Memory B cell (primary cell): ENCODE data around the gene SHISA6.

Experiments used
- ATAC-seq: fragments of 150-1000 bp; cut with Tn5 transposase; 2 replicates; pipeline ENCODE4 v1.10.0; 2021; ENCODE audit warnings: low read depth, mild to moderate bottlenecking, moderate library complexity
- DNase-seq, 2 donors: peaks; one replicate each; pipeline ENCODE4 v3.0.0; 2022; ENCODE audit warnings: low spot score in 2 of 2
- H3K27ac Mint-ChIP-seq: one replicate; pipeline ENCODE4 v1.8.0; 2022; ENCODE audit warnings: mild to moderate bottlenecking, moderate library complexity, mixed read lengths
- H3K27me3 Mint-ChIP-seq: one replicate; pipeline ENCODE4 v1.8.0; 2022; ENCODE audit warnings: mixed read lengths
- H3K36me3 Mint-ChIP-seq: one replicate; pipeline ENCODE4 v1.8.0; 2022; ENCODE audit warnings: mild to moderate bottlenecking, mixed read lengths
- H3K4me1 Mint-ChIP-seq: one replicate; pipeline ENCODE4 v1.8.0; 2022; ENCODE audit warnings: mixed read lengths
- H3K4me3 Mint-ChIP-seq: one replicate; pipeline ENCODE4 v1.8.0; 2022; ENCODE audit warnings: mild to moderate bottlenecking, moderate library complexity, mixed read lengths
- H3K9me3 Mint-ChIP-seq: one replicate; pipeline ENCODE4 v1.8.0; 2022; ENCODE audit warnings: mixed read lengths

The SHISA6 gene

DNA sequence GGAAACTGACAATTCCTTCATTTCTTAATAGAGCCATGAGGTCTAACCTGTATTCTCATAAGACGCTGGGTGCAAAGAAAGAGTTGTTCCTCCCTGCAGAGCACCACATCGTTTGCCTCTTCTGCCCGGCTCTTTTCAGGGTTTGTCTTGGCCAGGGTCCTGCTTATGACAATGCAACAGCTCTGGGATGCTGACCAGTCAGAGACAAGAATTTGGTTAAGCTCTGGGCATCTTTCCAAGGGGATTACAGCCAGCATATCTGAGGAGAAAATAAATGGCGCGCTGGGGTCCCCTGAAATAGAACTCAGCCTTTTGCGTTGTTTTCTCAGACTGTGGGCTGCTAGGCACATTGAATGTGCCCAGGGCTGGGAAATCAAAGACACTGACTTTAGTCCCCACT lies 128.6 kb downstream of the SHISA6 start:
- Mint-ChIP-seq H3K36me3 (no peaks in the 10 kb centered on the region), H3K4me1 (no peaks in the 10 kb centered on the region), H3K27ac (no peak overlapping the region), H3K9me3 (peaks cover 2% of the 10 kb centered on the region), H3K4me3 (no peak overlapping the region), H3K27me3 (no peaks in the 10 kb centered on the region)
- DNase-seq (no peak), ATAC-seq (no peak)

DNA sequence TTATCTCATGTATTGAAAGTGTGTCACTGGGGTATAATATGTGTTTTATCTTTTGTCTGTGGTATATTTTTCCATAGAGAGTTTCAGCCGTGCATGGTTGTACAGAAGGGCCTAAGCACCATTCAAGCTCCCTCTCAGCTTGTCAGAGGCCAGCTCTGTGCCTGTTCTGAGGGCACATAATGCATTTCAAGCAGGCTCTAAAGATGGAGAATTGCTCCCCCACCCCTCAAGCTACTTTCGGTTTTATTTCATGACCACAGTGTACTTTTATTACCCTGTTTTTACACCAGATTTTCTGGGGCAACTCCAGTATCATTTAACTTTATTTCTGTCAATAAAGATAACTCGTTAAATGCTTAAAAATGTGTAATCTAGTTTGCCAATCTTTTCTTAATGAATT lies 131.7 kb downstream of the SHISA6 start:
- no peak for ATAC-seq
- no peaks in the 10 kb centered on the region for H3K4me1 Mint-ChIP-seq
- peaks cover 3% of the 10 kb centered on the region for H3K9me3 Mint-ChIP-seq

DNA sequence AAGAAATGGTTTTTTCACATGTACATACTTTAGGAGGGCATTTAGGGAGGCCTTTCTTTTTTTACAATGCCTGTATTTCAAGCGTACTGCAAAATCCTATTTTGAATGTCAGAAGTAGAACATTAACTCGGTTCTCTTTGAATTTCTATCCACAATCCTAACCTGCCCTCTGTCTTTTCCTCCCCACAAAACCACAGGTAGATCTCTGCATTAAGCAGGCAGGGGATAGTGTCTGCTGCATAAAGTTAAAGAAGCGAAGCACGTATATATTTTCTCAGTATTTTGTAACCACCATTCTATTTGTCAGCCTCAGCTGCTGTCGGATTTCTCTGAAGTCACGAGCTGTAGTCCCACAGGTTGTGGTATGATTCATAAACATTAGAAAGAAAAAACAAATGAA lies 137.5 kb downstream of the SHISA6 start:
- ATAC-seq = no peak
- Mint-ChIP-seq H3K27ac (no peak overlapping the region), H3K4me3 (no peak overlapping the region), H3K36me3 (no peaks in the 10 kb centered on the region), H3K27me3 (no peaks in the 10 kb centered on the region), H3K9me3 (peaks cover 2% of the 10 kb centered on the region), H3K4me1 (no peaks in the 10 kb centered on the region)
- no peak for DNase-seq

More for the DNA sequence above, 131.7 kb downstream of the SHISA6 start:
- Mint-ChIP-seq H3K27ac (no peak overlapping the region), H3K27me3 (no peaks in the 10 kb centered on the region), H3K36me3 (no peaks in the 10 kb centered on the region), H3K4me3 (no peak overlapping the region)
- no peak for DNase-seq

DNA sequence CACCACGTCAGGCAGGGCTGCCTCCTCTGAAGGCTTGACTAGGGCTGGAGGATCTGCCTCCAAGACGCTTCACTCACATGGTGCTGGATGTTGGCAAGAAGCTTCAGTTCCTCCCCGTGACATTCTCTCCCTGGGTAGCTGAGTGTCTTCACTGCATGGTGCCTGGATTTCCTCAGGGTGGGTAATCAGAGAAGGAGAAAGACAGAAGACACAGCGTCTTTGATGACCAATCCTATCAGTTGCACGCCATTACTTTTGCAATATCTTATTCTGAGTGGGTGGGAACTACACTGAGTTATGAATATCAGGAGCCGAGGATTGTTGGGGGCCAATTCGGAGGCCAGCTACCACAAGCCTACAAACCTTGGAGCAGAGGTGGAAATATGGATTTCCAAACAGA lies 139.7 kb downstream of the SHISA6 start:
- H3K27me3 Mint-ChIP-seq = no peaks in the 10 kb centered on the region
- no peak overlapping the region for H3K27ac Mint-ChIP-seq
- H3K4me1 Mint-ChIP-seq = no peaks in the 10 kb centered on the region
- no peak for ATAC-seq
- peaks cover 4% of the 10 kb centered on the region for H3K9me3 Mint-ChIP-seq
- no peak overlapping the region for H3K4me3 Mint-ChIP-seq
- peaks cover 2% of the 10 kb centered on the region for H3K36me3 Mint-ChIP-seq
- no peak for DNase-seq

DNA sequence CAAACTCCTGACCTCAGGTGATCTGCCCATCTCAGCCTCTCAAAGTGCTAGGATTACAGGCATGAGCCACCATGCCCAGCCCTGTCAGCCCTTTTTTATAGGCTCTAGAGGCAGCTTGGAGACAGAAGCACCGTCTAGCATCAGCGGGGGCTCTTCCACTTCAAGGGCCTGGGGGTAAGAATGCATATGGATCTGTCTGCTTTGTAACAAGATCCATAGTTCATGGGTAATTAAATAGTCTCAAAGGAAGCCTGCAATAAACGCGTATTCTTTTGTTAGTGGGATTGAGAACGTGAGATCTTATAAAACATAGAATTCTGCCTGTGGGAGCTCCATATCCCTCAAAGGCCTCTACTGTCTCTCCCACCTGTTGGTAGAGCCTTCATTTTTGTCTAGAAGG lies 142.1 kb downstream of the SHISA6 start:
- Mint-ChIP-seq H3K27ac (no peak overlapping the region), H3K4me3 (no peak overlapping the region), H3K36me3 (peaks cover 2% of the 10 kb centered on the region), H3K4me1 (no peaks in the 10 kb centered on the region), H3K27me3 (no peaks in the 10 kb centered on the region), H3K9me3 (peaks cover 5% of the 10 kb centered on the region)
- ATAC-seq (no peak), DNase-seq (no peak)

DNA sequence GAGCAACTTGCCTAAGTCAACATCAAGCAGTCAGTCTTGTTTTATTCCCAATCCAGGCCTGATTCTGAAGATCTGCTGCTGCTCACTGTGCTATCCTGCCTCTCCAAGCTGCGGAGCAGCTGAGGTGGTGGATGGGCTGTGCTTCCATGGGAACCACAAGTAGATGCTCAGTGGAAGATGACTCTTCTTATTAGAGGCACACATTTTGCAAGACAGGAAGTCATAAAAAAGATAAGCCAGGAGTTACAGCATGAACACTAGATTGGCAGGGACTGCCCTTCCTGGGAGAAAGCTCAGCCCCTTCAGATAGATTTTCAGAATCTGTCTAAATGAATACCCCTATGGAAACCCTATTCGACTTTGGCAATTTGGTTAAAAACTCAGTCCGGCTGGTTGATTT lies 143.1 kb downstream of the SHISA6 start:
- H3K36me3 Mint-ChIP-seq = peaks cover 2% of the 10 kb centered on the region
- H3K4me1 Mint-ChIP-seq = no peaks in the 10 kb centered on the region
- no peak overlapping the region for H3K4me3 Mint-ChIP-seq
- no peak overlapping the region for H3K27ac Mint-ChIP-seq
- no peaks in the 10 kb centered on the region for H3K27me3 Mint-ChIP-seq
- DNase-seq = no peak
- ATAC-seq = no peak
- H3K9me3 Mint-ChIP-seq = peaks cover 5% of the 10 kb centered on the region

DNA sequence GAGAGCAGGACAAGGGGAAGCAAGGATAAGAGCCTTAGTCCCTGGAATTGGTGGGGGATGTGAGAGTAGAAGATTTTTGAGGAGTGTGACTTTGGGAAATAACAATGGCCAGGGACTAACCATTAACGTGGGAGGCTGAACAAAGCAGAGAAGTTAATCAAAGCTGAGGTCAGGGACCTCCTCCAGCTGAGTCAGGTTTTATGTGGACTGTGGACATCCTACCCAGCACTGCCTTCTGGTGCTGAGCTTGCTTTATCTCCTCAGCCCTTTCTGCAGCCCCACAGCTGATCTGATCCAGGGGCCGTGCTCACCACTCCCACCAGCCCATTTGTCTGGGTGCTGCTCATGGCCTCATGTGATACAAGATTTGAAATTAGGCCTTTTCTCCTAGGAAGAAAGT lies 146.6 kb downstream of the SHISA6 start:
- Mint-ChIP-seq H3K4me3 (no peak overlapping the region), H3K27ac (no peak overlapping the region), H3K9me3 (peaks cover 9% of the 10 kb centered on the region), H3K36me3 (peaks cover 2% of the 10 kb centered on the region), H3K4me1 (no peaks in the 10 kb centered on the region), H3K27me3 (no peaks in the 10 kb centered on the region)
- DNase-seq = no peak
- ATAC-seq = no peak

DNA sequence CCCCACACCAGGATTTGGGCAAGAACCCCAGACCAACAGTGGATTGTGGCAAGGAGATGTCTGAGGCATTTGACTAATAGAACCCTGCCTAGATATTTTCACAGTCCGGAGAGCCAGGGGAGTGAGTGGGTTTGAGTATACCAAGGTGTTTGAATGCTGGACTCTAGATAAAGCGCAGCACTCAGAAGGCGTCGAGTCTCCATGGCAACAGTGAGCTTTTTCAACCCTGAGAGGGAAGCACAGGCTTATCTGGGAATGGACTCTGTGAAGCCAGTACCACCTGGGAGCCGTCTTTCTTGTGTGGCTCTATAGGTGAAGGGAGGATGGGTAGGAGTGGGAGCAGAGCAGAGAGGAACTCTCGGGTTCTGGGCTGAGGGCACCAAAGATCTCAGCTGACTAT lies 147.0 kb downstream of the SHISA6 start:
- no peaks in the 10 kb centered on the region for H3K4me1 Mint-ChIP-seq
- no peak overlapping the region for H3K4me3 Mint-ChIP-seq
- H3K27ac Mint-ChIP-seq = no peak overlapping the region
- no peaks in the 10 kb centered on the region for H3K27me3 Mint-ChIP-seq
- ATAC-seq = no peak
- peaks cover 9% of the 10 kb centered on the region for H3K9me3 Mint-ChIP-seq
- H3K36me3 Mint-ChIP-seq = peaks cover 2% of the 10 kb centered on the region
- no peak for DNase-seq

DNA sequence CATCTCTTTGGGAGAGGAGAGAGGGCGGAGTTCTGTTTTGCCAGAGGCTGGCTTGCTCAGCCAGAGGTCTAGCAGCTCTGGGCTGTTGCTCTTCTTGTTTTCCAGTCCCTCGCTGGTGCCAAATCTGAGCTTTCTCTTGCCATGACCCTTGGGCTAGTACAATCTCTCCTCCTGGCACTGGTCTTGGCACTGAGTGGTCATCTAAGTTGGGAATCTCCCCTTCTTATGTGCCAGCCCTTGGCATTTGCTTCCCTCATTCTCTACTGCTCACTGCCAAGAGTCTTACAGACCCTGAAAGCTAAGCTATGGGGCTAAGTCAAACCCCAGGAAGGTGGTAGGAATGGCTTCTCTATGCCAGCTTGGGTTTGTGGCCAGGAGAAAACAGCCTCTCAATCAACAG lies 148.6 kb downstream of the SHISA6 start:
- peaks cover 2% of the 10 kb centered on the region for H3K36me3 Mint-ChIP-seq
- H3K9me3 Mint-ChIP-seq = peaks cover 12% of the 10 kb centered on the region
- H3K4me1 Mint-ChIP-seq = no peaks in the 10 kb centered on the region
- DNase-seq (no peak), ATAC-seq (no peak)
- no peak overlapping the region for H3K27ac Mint-ChIP-seq
- H3K27me3 Mint-ChIP-seq = no peaks in the 10 kb centered on the region
- no peak overlapping the region for H3K4me3 Mint-ChIP-seq

DNA sequence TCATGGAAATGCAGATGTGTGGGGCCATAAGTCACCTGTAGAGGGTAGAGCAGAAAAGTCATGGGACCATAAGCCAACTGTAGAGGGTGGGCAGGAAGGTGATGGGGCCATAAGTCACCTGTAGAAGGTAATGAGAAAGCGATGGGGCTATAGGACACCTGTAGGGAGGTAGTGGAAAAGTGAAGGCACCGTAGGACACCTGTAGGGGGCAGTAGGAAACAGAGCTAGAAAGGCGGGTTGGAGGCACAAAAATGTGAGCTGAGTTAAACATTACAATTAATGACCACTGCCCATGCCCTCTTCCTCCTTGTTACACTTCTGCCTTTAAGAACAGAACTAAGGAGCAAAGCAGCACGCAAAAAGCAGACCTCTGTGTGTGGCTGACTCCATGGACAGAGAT lies 150.1 kb downstream of the SHISA6 start:
- Mint-ChIP-seq H3K36me3 (no peaks in the 10 kb centered on the region), H3K4me3 (no peak overlapping the region), H3K27ac (no peak overlapping the region), H3K9me3 (peaks cover 8% of the 10 kb centered on the region), H3K4me1 (no peaks in the 10 kb centered on the region), H3K27me3 (no peaks in the 10 kb centered on the region)
- ATAC-seq (no peak), DNase-seq (no peak)

DNA sequence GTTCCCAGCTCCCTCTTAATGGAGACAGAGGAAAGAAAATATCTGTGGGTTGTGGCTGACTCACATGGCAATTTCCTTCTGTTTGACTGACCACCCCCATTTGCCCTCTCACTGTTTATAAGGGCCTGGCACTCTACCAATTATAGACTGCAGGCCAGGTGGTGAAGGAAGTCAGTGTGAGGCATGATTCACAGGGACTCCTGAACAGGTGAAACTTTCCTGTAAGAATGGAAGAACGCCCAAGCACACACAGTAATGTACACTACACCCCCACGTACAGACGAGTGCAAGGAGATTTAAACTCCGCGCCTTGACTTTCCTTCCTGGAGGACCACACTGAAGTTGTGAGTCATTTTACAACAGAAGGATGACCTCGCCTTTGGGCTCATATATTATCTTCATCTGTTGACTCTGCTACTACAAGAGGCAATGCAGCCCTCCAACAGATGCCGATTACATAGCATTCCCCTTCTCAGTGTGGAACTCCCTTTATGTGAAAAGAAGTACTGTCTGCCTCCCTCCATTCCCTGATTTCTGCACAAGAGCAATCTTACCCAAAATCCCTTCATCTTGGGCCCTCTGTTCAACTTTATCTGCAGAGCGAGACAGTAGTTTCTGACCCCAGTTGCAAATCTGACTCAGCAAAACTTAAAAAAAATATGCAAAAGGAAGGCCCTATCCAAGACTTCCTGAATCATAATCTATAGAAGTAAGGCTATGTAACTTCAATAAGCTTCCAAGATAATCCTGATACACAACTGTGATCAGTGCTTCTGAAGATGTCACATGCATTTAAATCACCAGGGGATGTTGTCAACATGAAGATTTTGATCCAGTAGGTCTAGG lies 163.6 kb downstream of the SHISA6 start:
- no peaks in the 10 kb centered on the region for H3K36me3 Mint-ChIP-seq
- no peak for ATAC-seq
- peaks cover 5% of the 10 kb centered on the region for H3K9me3 Mint-ChIP-seq
- DNase-seq = no peak
- no peak overlapping the region for H3K4me3 Mint-ChIP-seq
- no peaks in the 10 kb centered on the region for H3K4me1 Mint-ChIP-seq
- no peak overlapping the region for H3K27ac Mint-ChIP-seq
- no peaks in the 10 kb centered on the region for H3K27me3 Mint-ChIP-seq

DNA sequence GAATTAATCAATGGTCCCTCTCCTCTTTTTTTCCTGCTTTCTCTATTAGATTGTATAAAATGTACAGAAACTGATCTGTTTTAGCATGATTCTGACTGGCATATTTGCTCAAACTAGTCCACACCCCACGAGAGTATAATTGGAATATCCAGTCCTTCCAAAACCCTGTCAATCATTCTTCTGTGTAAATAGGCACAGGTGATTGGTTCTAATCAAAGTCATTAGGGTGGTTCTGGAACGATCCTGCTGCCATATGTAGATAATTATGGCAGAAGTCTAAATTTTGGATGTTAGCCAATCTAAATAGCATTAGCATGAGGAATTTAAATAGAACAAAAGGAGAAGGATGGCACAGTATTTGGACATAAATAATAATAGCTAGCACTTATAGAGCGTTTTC lies 165.7 kb downstream of the SHISA6 start:
- no peaks in the 10 kb centered on the region for H3K27me3 Mint-ChIP-seq
- no peaks in the 10 kb centered on the region for H3K4me1 Mint-ChIP-seq
- no peak for DNase-seq
- no peak overlapping the region for H3K4me3 Mint-ChIP-seq
- ATAC-seq = no peak
- H3K9me3 Mint-ChIP-seq = no peaks in the 10 kb centered on the region
- no peaks in the 10 kb centered on the region for H3K36me3 Mint-ChIP-seq
- H3K27ac Mint-ChIP-seq = no peak overlapping the region

DNA sequence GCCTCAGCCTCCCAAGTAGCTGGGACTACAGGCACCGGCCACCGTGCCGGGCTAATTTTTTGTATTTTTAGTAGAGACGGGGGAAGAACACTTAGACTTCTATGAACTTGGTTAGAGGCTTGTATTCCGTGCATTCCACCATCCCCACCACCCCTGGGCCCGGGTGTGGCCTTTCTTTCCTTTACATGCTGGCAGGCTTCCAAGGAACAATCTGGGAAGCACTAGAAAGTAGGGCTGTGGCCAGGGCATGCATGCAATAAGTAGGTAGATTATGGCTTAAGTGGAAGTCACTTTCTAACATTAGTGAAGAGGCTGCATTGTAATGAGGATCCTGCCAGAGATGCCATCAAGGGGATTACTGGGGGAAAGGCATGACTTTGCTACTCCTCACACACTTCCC lies 171.6 kb downstream of the SHISA6 start:
- ATAC-seq = no peak
- Mint-ChIP-seq H3K27me3 (no peaks in the 10 kb centered on the region), H3K36me3 (no peaks in the 10 kb centered on the region), H3K9me3 (peaks cover 2% of the 10 kb centered on the region), H3K4me3 (no peak overlapping the region), H3K27ac (no peak overlapping the region), H3K4me1 (no peaks in the 10 kb centered on the region)
- no peak for DNase-seq

DNA sequence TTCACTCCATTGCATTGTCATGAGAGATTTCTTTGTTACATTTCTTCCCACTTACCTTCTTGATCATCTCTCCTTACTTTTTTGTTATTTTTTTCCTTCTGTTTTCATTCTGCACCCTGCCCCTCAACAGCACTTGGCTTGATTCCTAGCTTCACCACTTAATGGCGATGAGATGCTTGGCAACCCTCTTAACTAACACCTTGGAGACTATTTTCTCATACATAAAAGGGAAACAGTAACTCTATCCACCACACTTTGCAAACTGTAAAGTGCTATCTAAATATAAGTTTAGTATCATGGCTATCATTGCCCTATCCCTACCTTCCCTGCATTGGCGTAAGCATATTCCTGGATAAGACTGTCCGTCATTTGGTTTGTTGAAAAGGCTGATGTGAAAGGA lies 177.3 kb downstream of the SHISA6 start:
- Mint-ChIP-seq H3K36me3 (no peaks in the 10 kb centered on the region), H3K4me1 (no peaks in the 10 kb centered on the region), H3K9me3 (peaks cover 8% of the 10 kb centered on the region), H3K27ac (no peak overlapping the region), H3K4me3 (no peak overlapping the region), H3K27me3 (no peaks in the 10 kb centered on the region)
- DNase-seq = no peak
- ATAC-seq = no peak

DNA sequence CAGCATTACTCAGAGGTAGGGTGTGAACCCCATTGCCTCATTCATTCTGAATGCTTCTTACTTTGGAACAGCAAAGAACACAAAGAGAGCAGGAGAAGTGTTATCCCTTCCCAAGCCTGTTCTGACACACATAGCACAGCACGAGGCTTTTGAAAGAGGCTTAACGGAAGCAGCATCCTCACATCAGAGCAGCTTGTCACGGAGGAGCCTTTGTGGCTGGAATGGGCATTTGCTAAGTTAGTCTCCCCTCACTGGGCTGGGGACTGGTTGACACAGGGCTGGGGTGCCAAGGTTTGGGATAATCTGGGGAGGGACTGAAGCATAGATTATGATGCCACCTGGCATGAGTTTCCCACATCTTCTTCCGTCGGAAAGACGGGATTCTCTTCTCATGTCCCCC lies 189.7 kb downstream of the SHISA6 start:
- no peak overlapping the region for H3K27ac Mint-ChIP-seq
- H3K9me3 Mint-ChIP-seq = peaks cover 5% of the 10 kb centered on the region
- H3K27me3 Mint-ChIP-seq = no peaks in the 10 kb centered on the region
- no peaks in the 10 kb centered on the region for H3K4me1 Mint-ChIP-seq
- no peak for ATAC-seq
- no peak overlapping the region for H3K4me3 Mint-ChIP-seq
- H3K36me3 Mint-ChIP-seq = no peaks in the 10 kb centered on the region
- DNase-seq = no peak
